Esophagus squamous epithelium (tissue), 4 donors: Measurements from ENCODE around the gene CST1.

ENCODE experiments used
- POLR2A ChIP-seq, 4 donors: fragments of 450-650 bp; IDR thresholded peaks; one replicate each; pipeline ENCODE4 v1.6.1; 2017; ENCODE audit warnings: antibody characterized with exemption in 4 of 4, mild to moderate bottlenecking in 4 of 4, moderate library complexity in 3 of 4
- TF ChIP-seq, protein P1 (sequence below), 6 experiments: fragments of 450-650 bp in 4 of 6; fragments of 200-600 bp in 2 of 6; sonication (generic) in 2 of 6; IDR thresholded peaks; one replicate each; pipeline ENCODE4 v1.5.1; 2016 to 2019; ENCODE audit warnings: antibody characterized with exemption in 6 of 6, mild to moderate bottlenecking in 4 of 6, moderate library complexity in 4 of 6

DNA sequence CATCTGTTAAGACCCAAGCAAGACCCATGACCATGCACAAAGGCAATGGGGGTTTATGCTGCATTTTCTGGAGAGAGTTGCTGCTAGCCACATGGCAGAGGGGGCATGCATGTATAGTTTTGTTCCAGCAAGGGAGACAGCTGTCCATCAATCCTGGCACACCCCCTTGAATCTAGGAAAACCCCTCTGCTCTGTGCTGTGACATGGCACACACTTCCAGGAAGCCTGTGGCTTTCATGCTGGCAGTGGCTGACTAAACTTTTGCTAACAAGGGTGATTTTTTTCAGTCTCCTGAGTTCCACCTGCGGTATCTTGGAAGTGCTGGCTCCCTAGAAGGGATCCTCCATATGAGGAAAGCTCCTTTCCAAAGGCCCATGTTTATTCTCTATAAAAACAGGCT, 52.8 kb downstream of the CST1 start:
- TF ChIP-seq, protein P1, sequence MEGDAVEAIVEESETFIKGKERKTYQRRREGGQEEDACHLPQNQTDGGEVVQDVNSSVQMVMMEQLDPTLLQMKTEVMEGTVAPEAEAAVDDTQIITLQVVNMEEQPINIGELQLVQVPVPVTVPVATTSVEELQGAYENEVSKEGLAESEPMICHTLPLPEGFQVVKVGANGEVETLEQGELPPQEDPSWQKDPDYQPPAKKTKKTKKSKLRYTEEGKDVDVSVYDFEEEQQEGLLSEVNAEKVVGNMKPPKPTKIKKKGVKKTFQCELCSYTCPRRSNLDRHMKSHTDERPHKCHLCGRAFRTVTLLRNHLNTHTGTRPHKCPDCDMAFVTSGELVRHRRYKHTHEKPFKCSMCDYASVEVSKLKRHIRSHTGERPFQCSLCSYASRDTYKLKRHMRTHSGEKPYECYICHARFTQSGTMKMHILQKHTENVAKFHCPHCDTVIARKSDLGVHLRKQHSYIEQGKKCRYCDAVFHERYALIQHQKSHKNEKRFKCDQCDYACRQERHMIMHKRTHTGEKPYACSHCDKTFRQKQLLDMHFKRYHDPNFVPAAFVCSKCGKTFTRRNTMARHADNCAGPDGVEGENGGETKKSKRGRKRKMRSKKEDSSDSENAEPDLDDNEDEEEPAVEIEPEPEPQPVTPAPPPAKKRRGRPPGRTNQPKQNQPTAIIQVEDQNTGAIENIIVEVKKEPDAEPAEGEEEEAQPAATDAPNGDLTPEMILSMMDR (IDR thresholded peaks at IDR 0.05), result no peak
- TF ChIP-seq POLR2A (IDR thresholded peaks at IDR 0.05), result no peak
